H1 (cell line): ENCODE data around the gene POLR1H. TPM values are rescaled to one million over a fixed set of nuclear protein-coding genes. Genes with fewer than 3 reads are reported as not detected.

Source experiments
- CTCF ChIA-PET: fragments of 300-600 bp; sonication (Branson Sonifier 250); formaldehyde crosslinking; loops from one replicate; lab custom pipeline; 2021; ENCODE audit not compliant: partially characterized antibody; lab: Charles Lee
- POLR2A ChIA-PET: fragments of 300-600 bp; sonication (Branson Sonifier 250); formaldehyde crosslinking; loops from one replicate; lab custom pipeline; 2021; ENCODE audit warnings: inconsistent platforms; ENCODE audit not compliant: partially characterized antibody; lab: Charles Lee
- DNase-seq, 2 experiments: peaks; one replicate each; pipeline versions ENCODE4 v3.0.0 to v3.0.0-alpha.2; 2010 to 2022; ENCODE audit warnings: low spot score in 2 of 2, low read depth in 1 of 2, mixed read lengths in 1 of 2
- FAIRE-seq: peaks from 2 replicates; lab custom pipeline; 2011; peaks lifted over from hg19 to GRCh38; lab: Jason Lieb, UNC
- H2AFZ ChIP-seq: 2 replicates; pipeline ENCODE4 v1.8.1; 2012; ENCODE audit warnings: low read length, inconsistent platforms
- H2AK5ac ChIP-seq: 2 replicates; pipeline ENCODE4 v1.6.1; 2013; ENCODE audit warnings: low read depth, low read length
- H2BK120ac ChIP-seq: replicated peaks from 2 replicates; pipeline ENCODE3; 2013; ENCODE audit warnings: low read depth, low read length, inconsistent platforms
- H2BK12ac ChIP-seq: 2 replicates; pipeline ENCODE4 v1.6.1; 2013; ENCODE audit warnings: low read depth, low read length
- H2BK15ac ChIP-seq: 2 replicates; pipeline ENCODE4 v1.6.1; 2013; ENCODE audit warnings: low read length
- H2BK20ac ChIP-seq: 2 replicates; pipeline ENCODE4 v1.6.1; 2013; ENCODE audit warnings: low read length
- H2BK5ac ChIP-seq: 2 replicates; pipeline ENCODE4 v1.6.1; 2013; ENCODE audit warnings: low read depth, low read length
- H3K14ac ChIP-seq: 2 replicates; pipeline ENCODE4 v1.6.1; 2013; ENCODE audit warnings: inconsistent platforms; ENCODE audit not compliant: insufficient read length
- H3K18ac ChIP-seq: 2 replicates; pipeline ENCODE4 v1.6.1; 2013; ENCODE audit warnings: low read length; ENCODE audit errors: extremely low read depth
- H3K23ac ChIP-seq: 2 replicates; pipeline ENCODE4 v1.6.1; 2013; ENCODE audit warnings: inconsistent platforms; ENCODE audit not compliant: insufficient read length
- H3K23me2 ChIP-seq: 2 replicates; pipeline ENCODE4 v1.6.1; 2013; ENCODE audit warnings: low read depth, low read length
- H3K27ac ChIP-seq: 2 replicates; pipeline ENCODE4 v1.6.1; 2011; ENCODE audit warnings: low read depth, low read length, inconsistent platforms
- H3K27me3 ChIP-seq, 4 experiments: replicated peaks in 1 of 4; 1 replicate in 1 of 4; 2 replicates in 3 of 4; pipeline versions ENCODE4 v1.6.1 to v1.8.1; 2011 to 2013; ENCODE audit warnings: low read length in 3 of 4, mild to moderate bottlenecking in 3 of 4, inconsistent platforms in 2 of 4, mixed read lengths in 2 of 4, moderate library complexity in 1 of 4; ENCODE audit not compliant: control insufficient read depth in 3 of 4, insufficient read depth in 3 of 4; ENCODE audit errors: extremely low read depth in 1 of 4
- H3K36me3 ChIP-seq, 4 experiments: 2 replicates each; pipeline versions ENCODE4 v1.6.1 to v1.8.1; 2011 to 2013; ENCODE audit warnings: mild to moderate bottlenecking in 4 of 4, low read length in 3 of 4, moderate library complexity in 2 of 4, control low read depth in 1 of 4, inconsistent platforms in 1 of 4; ENCODE audit not compliant: insufficient read depth in 4 of 4, control insufficient read depth in 2 of 4
- H3K4ac ChIP-seq: replicated peaks from 2 replicates; pipeline ENCODE3; 2013; ENCODE audit warnings: low read length, low read depth, mixed read lengths, inconsistent platforms; ENCODE audit not compliant: insufficient read length
- H3K4me1 ChIP-seq, 4 experiments: replicated peaks in 1 of 4; 1 replicate in 1 of 4; 2 replicates in 3 of 4; pipeline versions ENCODE4 v1.6.1 to v1.8.1; 2011 to 2013; ENCODE audit warnings: low read length in 3 of 4, inconsistent platforms in 2 of 4, mixed read lengths in 1 of 4; ENCODE audit not compliant: insufficient read depth in 4 of 4, control insufficient read depth in 3 of 4
- H3K4me2 ChIP-seq, 2 experiments: 2 replicates each; pipeline versions ENCODE4 v1.6.1 to v1.8.1; 2011 to 2013; ENCODE audit warnings: low read depth in 2 of 2, low read length in 2 of 2, control low read depth in 1 of 2, inconsistent platforms in 1 of 2, mild to moderate bottlenecking in 1 of 2; ENCODE audit not compliant: insufficient read depth in 1 of 2
- H3K4me3 ChIP-seq, 4 experiments: fragments of 200-600, 300-600 bp in 1 of 4; sonication (generic), shearing (Covaris generic), sonication (Bioruptor Twin) in 1 of 4; 2 replicates each; pipeline versions ENCODE4 v1.5.1 to v1.8.1; 2011 to 2016; ENCODE audit warnings: low read length in 4 of 4, low read depth in 3 of 4, control low read depth in 2 of 4, inconsistent platforms in 2 of 4, mild to moderate bottlenecking in 2 of 4, mixed read lengths in 1 of 4, moderate library complexity in 1 of 4; ENCODE audit not compliant: insufficient read depth in 2 of 4; ENCODE audit errors: extremely low read depth in 1 of 4
- H3K56ac ChIP-seq: replicated peaks from 2 replicates; pipeline ENCODE3; 2013; ENCODE audit warnings: low read depth, mild to moderate bottlenecking, mixed read lengths, low read length, inconsistent platforms; ENCODE audit not compliant: insufficient read length
- H3K79me1 ChIP-seq: 2 replicates; pipeline ENCODE4 v1.6.1; 2013; ENCODE audit warnings: low read depth, low read length, control low read depth
- H3K79me2 ChIP-seq, 2 experiments: 2 replicates each; pipeline versions ENCODE4 v1.6.1 to v1.8.1; 2012 to 2013; ENCODE audit warnings: low read length in 2 of 2, mild to moderate bottlenecking in 2 of 2, inconsistent platforms in 1 of 2; ENCODE audit not compliant: insufficient read depth in 2 of 2, control insufficient read depth in 1 of 2
- H3K9ac ChIP-seq, 4 experiments: replicated peaks in 1 of 4; 1 replicate in 1 of 4; 2 replicates in 3 of 4; pipeline versions ENCODE4 v1.6.1 to v1.8.1; 2011 to 2013; ENCODE audit warnings: low read depth in 3 of 4, low read length in 3 of 4, control low read depth in 2 of 4, mild to moderate bottlenecking in 2 of 4, moderate library complexity in 2 of 4, inconsistent platforms in 1 of 4; ENCODE audit errors: extremely low read depth in 1 of 4
- H3K9me3 ChIP-seq, 2 experiments: 2 replicates each; pipeline versions ENCODE4 v1.6.1 to v1.8.1; 2012 to 2013; ENCODE audit warnings: mild to moderate bottlenecking in 2 of 2, moderate library complexity in 2 of 2, control low read depth in 1 of 2, inconsistent platforms in 1 of 2, low read depth in 1 of 2, low read length in 1 of 2, mixed read lengths in 1 of 2; ENCODE audit not compliant: insufficient read depth in 2 of 2
- H4K20me1 ChIP-seq, 2 experiments: replicated peaks in 1 of 2; 2 replicates each; pipeline versions ENCODE3 to v1.8.1; 2011 to 2013; ENCODE audit warnings: inconsistent platforms in 2 of 2, low read length in 2 of 2, mild to moderate bottlenecking in 1 of 2; ENCODE audit not compliant: insufficient read depth in 2 of 2, control insufficient read depth in 1 of 2
- H4K5ac ChIP-seq: 2 replicates; pipeline ENCODE4 v1.6.1; 2013; ENCODE audit warnings: low read length, low read depth, mixed read lengths, inconsistent platforms; ENCODE audit not compliant: insufficient read length
- H4K8ac ChIP-seq: 2 replicates; pipeline ENCODE4 v1.8.0; 2013; ENCODE audit warnings: mild to moderate bottlenecking, moderate library complexity, low read length, inconsistent platforms; ENCODE audit not compliant: insufficient read depth; ENCODE audit errors: extremely low read depth
- H4K91ac ChIP-seq: replicated peaks from 2 replicates; pipeline ENCODE3; 2013; ENCODE audit warnings: low read length, mixed read lengths, inconsistent platforms; ENCODE audit not compliant: insufficient read length
- ATF2 ChIP-seq: IDR thresholded peaks from 2 replicates; pipeline ENCODE4 v1.6.1; 2012; ENCODE audit warnings: low read length, inconsistent platforms
- ATF3 ChIP-seq: IDR thresholded peaks from 2 replicates; pipeline ENCODE4 v1.6.1; 2011; ENCODE audit warnings: low read depth, mild to moderate bottlenecking, low read length; ENCODE audit not compliant: insufficient read depth
- CTCF ChIP-seq, 3 experiments: IDR thresholded peaks; 1 replicate in 2 of 3; 2 replicates in 1 of 3; pipeline versions ENCODE4 v1.5.1 to v1.6.1; 2011; ENCODE audit warnings: low read length in 3 of 3, mild to moderate bottlenecking in 3 of 3, inconsistent platforms in 2 of 3, low read depth in 1 of 3, moderate library complexity in 1 of 3; ENCODE audit not compliant: insufficient read depth in 1 of 3; ENCODE audit errors: control extremely low read depth in 1 of 3
- EP300 ChIP-seq, 2 experiments: IDR thresholded peaks; 1 replicate in 1 of 2; 2 replicates in 1 of 2; pipeline ENCODE4 v1.6.1; 2011 to 2012; ENCODE audit warnings: low read depth in 2 of 2, low read length in 2 of 2, mild to moderate bottlenecking in 2 of 2, borderline replicate concordance in 1 of 2, inconsistent platforms in 1 of 2, moderate library complexity in 1 of 2
- EZH2 ChIP-seq: fragments of 200-600 bp; sonication (generic); IDR thresholded peaks from 2 replicates; pipeline ENCODE4 v1.7.1; 2012; ENCODE audit warnings: low read depth, mild to moderate bottlenecking, moderate library complexity, low read length, inconsistent platforms; ENCODE audit not compliant: severe bottlenecking
- SAP30 ChIP-seq: fragments of 300-600 bp; sonication (generic); IDR thresholded peaks from 2 replicates; pipeline ENCODE4 v1.7.1; 2012; ENCODE audit warnings: low read length, moderate library complexity, mild to moderate bottlenecking, inconsistent platforms; ENCODE audit not compliant: insufficient read depth, insufficient replicate concordance
- YY1 ChIP-seq: IDR thresholded peaks from 2 replicates; pipeline ENCODE4 v1.6.1; 2011; ENCODE audit warnings: low read depth, mild to moderate bottlenecking, low read length
- WGBS, 2 experiments: shearing (Covaris generic) in 1 of 2; methylation state at CpG; one replicate each; pipeline versions ENCODE4 v1.1.6 to v1.1.7; 2013 to 2015; ENCODE audit warnings: low lambda C conversion rate in 2 of 2, mixed read lengths in 2 of 2, inconsistent platforms in 1 of 2, low coverage in 1 of 2, missing lambda C conversion rate in 1 of 2; ENCODE audit not compliant: insufficient replicate concordance in 2 of 2, insufficient coverage in 1 of 2, insufficient read length in 1 of 2; ENCODE audit errors: extremely low coverage in 1 of 2, missing lambda C conversion rate in 1 of 2; 5-methylcytosine and 5-hydroxymethylcytosine counted together
- polyA plus RNA-seq, 7 experiments: library from polyadenylated mRNA; depleted of rRNA in 3 of 7; stranded (reverse) in 5 of 7; unstranded in 2 of 7; fragments of >200 nt in 5 of 7; fragments of 200-250 nt in 2 of 7; gene quantifications; 1 replicate in 5 of 7; 2 replicates in 1 of 7; 4 replicates in 1 of 7; pipeline versions ENCODE4 v1.2.1 to v1.2.3, GENCODE V29; 2011 to 2013; ENCODE audit warnings: missing spikeins in 2 of 7, mixed read lengths in 2 of 7
- total RNA-seq: library from RNA; stranded (reverse); fragmentation: NEBNext Ultra II Directional; extraction: Animal tissue kit (Norgen Biotek cat#: 25700); gene quantifications from 2 replicates; pipeline ENCODE4 v1.2.1, GENCODE V29; 2021

Gene POLR1H
- total and polyA plus RNA-seq, 2 of the 8 experiments (the other 6 are each of a cell fraction or from before 2014, with no cell fraction given), result 31.5 to 82.2 TPM

DNA sequence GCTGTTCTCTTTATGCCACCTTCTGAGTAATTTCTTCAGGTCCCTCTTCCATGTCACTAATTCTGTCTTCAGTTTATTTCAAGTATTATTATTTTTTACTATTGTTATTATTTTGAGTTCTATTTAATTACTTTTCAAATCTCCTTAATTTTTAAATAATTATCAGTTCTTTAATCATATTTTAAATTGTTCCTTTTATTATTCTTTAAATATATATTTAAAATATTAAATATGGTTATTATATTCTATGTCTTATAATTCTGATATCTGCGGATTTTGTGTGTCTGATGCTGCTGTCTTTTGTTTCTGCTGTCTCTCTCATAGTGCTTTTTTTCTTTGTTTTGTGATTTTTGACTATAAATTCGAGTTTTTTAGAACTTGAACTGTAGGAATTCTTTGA, 2.2 kb downstream of the POLR1H start:
- H3K79me1 ChIP-seq, result no peaks in the 10 kb centered on the region
- peaks cover 0 to 9% (median 7%) of the 10 kb centered on the region in 4 experiments; a peak in 5 of 7 replicates for H3K4me1 ChIP-seq
- no peaks in the 10 kb centered on the region; a peak in 2 of 8 replicates for H3K36me3 ChIP-seq
- no peaks in the 10 kb centered on the region for H4K20me1 ChIP-seq
- no peak overlapping the region for H3K27ac ChIP-seq
- no peak overlapping the region for H3K4me3 ChIP-seq
- no peak overlapping the region for H2BK12ac ChIP-seq
- H2BK5ac ChIP-seq, result no peak overlapping the region
- no peak overlapping the region for H3K9ac ChIP-seq
- H2AK5ac ChIP-seq, result no peak overlapping the region
- no peak overlapping the region for H3K23ac ChIP-seq
- no peak overlapping the region for H3K18ac ChIP-seq
- H2BK20ac ChIP-seq, result no peak overlapping the region
- no peak overlapping the region for H4K91ac ChIP-seq
- POLR2A ChIA-PET, result no interaction called here
- CTCF ChIA-PET, result no interaction called here
- no peaks in the 10 kb centered on the region for H3K27me3 ChIP-seq
- no peak overlapping the region for H3K4me2 ChIP-seq
- no peak for FAIRE-seq
- no peak overlapping the region for H2AFZ ChIP-seq
- H3K79me2 ChIP-seq, result peaks cover 0 to 16% of the 10 kb centered on the region in 2 experiments; a peak in 2 of 4 replicates
- DNase-seq, result no peak
- no peak for TF ChIP-seq ATF2
- TF ChIP-seq SAP30, result no peak
- TF ChIP-seq ATF3, result no peak
- no peak for TF ChIP-seq CTCF (IDR thresholded peaks at IDR 0.05; ENCODE audit: control extremely low read depth in 1 of 3, insufficient read depth in 1 of 3, low read depth in 1 of 3, low read length in 3 of 3)
- TF ChIP-seq EP300 (IDR thresholded peaks at IDR 0.05; ENCODE audit: borderline replicate concordance in 1 of 2, low read depth in 2 of 2, low read length in 2 of 2), result no peak
- no peak for TF ChIP-seq YY1
- TF ChIP-seq EZH2, result no peak
- TF ChIP-seq, all 59 proteins: peak for 0
- Histone ChIP-seq H2BK15ac (no peak overlapping the region), H4K5ac (no peak overlapping the region), H4K8ac (no peak overlapping the region), H3K14ac (no peak overlapping the region), H3K23me2 (peaks cover 18% of the 10 kb centered on the region), H3K4ac (no peak overlapping the region), H3K56ac (no peak overlapping the region), H3K9me3 (no peaks in the 10 kb centered on the region), H2BK120ac (no peak overlapping the region)
- WGBS, 2 experiments, result 86% methylated on average over 2 of the region's 2 CpGs; no CpG with 5 or more reads in 1 of the 2 experiments
